ENCODE results near the gene GALNT10. TPM values are rescaled to one million over a fixed set of nuclear protein-coding genes. Genes with fewer than 3 reads are reported as not detected.

The GALNT10 gene
- total RNA-seq, 1 experiment from 2014 or later = 18.6 TPM

DNA sequence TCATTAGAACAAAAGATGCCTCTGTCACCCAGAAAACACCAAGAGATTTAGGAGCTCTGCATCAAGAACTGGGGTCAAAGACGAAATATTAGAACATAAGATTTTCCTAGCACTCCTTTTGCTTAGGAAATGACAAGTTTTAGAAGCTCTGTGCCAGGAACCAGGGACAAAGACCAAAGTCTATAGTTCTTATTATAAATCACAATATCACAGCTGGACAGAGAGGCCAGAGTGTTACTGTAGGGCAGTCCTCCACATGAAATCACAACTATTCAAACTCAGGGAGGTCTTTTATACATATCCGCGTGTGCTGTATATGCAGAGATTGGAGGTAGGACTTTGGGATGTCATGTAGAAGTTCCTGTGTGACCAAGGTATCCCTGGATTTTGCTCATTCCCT lies 138.5 kb downstream of the GALNT10 start:
- H3K9me3 ChIP-seq (replicated peaks) = no peaks in the 10 kb centered on the region
- H3K27ac ChIP-seq = no peak overlapping the region
- H3K4me3 ChIP-seq = no peak overlapping the region
- no peak for DNase-seq
- H3K27me3 ChIP-seq = no peaks in the 10 kb centered on the region
- peaks cover 2% of the 10 kb centered on the region; the same call in 1 of the 2 replicates for H3K4me1 ChIP-seq
- H3K36me3 ChIP-seq = no peaks in the 10 kb centered on the region

DNA sequence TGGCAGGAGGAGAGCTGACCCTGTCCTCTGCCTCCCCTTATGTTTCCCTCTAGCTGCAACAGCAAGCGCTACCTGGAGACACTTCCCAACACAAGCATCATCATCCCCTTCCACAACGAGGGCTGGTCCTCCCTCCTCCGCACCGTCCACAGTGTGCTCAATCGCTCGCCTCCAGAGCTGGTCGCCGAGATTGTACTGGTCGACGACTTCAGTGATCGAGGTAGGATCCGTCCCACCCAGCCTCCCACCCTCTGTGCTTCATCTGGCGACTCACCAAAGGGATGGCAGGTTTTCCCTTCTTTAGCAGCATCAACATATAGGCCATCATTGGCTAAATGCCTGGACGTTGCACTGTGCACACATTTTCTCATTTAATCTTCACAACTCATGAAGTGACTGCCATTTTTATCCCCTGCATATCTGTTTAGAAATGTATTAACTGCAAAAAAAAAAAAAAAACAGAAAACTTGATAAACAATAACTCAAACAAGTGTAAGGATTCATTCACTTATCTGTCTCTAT lies 139.0 kb downstream of the GALNT10 start:
- Histone ChIP-seq H3K27ac (no peak overlapping the region), H3K36me3 (no peaks in the 10 kb centered on the region), H3K4me3 (no peak overlapping the region), H3K9me3 (replicated peaks) (no peaks in the 10 kb centered on the region), H3K27me3 (no peaks in the 10 kb centered on the region), H3K4me1 (peaks cover 7% of the 10 kb centered on the region)
- no peak for DNase-seq

GRCh38 chr5:154330097-154330667 lies 139.6 kb downstream of the GALNT10 start:
- Histone ChIP-seq H3K27me3 (no peaks in the 10 kb centered on the region), H3K9me3 (replicated peaks) (no peaks in the 10 kb centered on the region), H3K4me1 (peaks cover 13% of the 10 kb centered on the region), H3K4me3 (no peak overlapping the region), H3K36me3 (no peaks in the 10 kb centered on the region), H3K27ac (no peak overlapping the region)
- no peak for DNase-seq

- Histone ChIP-seq H3K27me3 (no peaks in the 10 kb centered on the region), H3K4me3 (no peak overlapping the region), H3K4me1 (peaks cover 13% of the 10 kb centered on the region), H3K27ac (no peak overlapping the region), H3K9me3 (replicated peaks) (no peaks in the 10 kb centered on the region), H3K36me3 (no peaks in the 10 kb centered on the region)
- DNase-seq = no peak
Observed at GRCh38 chr5:154331232-154331631, 140.7 kb downstream of the GALNT10 start.

DNA sequence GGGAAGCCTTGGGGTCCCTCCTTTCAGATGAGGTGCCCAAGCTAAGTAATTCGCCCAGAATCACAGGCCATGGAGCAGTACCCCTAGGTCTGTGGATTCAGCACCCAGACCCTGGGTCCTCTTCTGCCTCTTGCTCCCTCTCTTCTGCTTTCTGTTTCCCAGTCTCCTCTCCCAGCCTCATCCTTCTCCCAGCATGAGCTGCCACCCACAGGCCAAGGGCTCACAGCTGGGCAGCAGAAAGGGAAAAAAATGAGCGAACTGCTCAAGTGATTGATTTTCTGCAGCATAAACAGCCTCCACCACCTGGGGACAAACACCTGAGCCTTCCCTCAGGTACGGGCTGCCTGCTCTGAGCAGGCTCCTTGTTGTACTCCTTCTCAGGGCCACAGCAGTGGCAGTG lies 141.4 kb downstream of the GALNT10 start:
- Histone ChIP-seq H3K4me3 (no peak overlapping the region), H3K27ac (no peak overlapping the region), H3K27me3 (no peaks in the 10 kb centered on the region), H3K9me3 (replicated peaks) (no peaks in the 10 kb centered on the region), H3K36me3 (no peaks in the 10 kb centered on the region), H3K4me1 (peaks cover 13% of the 10 kb centered on the region)
- DNase-seq = no peak

DNA sequence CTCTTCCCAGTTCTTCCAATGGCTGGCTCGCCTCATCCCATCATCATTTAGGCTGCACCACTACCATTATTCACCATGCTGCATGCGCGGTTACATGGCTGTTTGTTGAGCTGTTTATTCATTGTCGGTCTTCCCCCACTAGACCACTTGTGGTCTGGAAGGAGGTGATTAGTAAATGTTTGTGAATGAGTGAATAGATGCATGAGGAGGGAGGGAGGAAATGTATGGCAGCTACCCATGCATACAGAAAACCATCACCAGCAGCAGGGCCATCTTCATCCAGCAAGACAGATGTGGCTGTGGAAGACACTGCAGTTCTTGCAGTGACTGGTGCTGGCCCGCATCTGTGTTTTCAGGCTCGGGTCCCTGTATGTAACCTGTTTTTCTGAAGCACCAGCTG lies 141.9 kb downstream of the GALNT10 start:
- Histone ChIP-seq H3K27ac (no peak overlapping the region), H3K36me3 (no peaks in the 10 kb centered on the region), H3K9me3 (replicated peaks) (no peaks in the 10 kb centered on the region), H3K27me3 (no peaks in the 10 kb centered on the region), H3K4me1 (peaks cover 13% of the 10 kb centered on the region), H3K4me3 (no peak overlapping the region)
- DNase-seq = no peak

DNA sequence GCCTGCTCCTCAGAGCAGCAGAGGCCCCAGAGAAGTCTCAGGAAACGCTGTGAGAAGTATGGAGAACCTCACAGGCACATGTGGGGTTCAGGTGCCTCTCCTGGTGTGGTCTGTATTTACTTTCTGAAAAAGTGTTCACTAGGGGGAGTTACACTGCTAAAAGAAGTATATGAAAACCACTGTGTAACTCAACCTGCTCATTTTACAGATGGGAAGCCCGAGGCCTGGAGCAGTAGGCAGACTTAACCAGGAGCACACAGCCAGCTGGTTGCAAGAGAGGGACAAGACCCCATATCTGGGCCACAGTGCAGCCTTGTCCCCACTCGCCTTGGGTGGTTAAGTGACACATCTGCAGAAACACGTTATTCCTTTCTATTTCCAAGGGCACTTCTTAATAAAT lies 142.5 kb downstream of the GALNT10 start:
- H3K27ac ChIP-seq = no peak overlapping the region
- H3K9me3 ChIP-seq (replicated peaks) = no peaks in the 10 kb centered on the region
- DNase-seq = no peak
- H3K27me3 ChIP-seq = no peaks in the 10 kb centered on the region
- H3K4me3 ChIP-seq = no peak overlapping the region
- H3K4me1 ChIP-seq = peaks cover 13% of the 10 kb centered on the region
- H3K36me3 ChIP-seq = no peaks in the 10 kb centered on the region

GRCh38 chr5:154334406-154335064 lies 144.0 kb downstream of the GALNT10 start:
- Histone ChIP-seq H3K36me3 (no peaks in the 10 kb centered on the region), H3K4me1 (peaks cover 13% of the 10 kb centered on the region), H3K27me3 (no peaks in the 10 kb centered on the region), H3K9me3 (replicated peaks) (no peaks in the 10 kb centered on the region), H3K4me3 (no peak overlapping the region), H3K27ac (no peak overlapping the region)
- DNase-seq = peak; percentile 12 to 42

GRCh38 chr5:154335065-154335448 lies 144.5 kb downstream of the GALNT10 start:
- Histone ChIP-seq H3K9me3 (replicated peaks) (no peaks in the 10 kb centered on the region), H3K36me3 (no peaks in the 10 kb centered on the region), H3K27me3 (no peaks in the 10 kb centered on the region), H3K27ac (no peak overlapping the region), H3K4me1 (peaks cover 13% of the 10 kb centered on the region), H3K4me3 (no peak overlapping the region)
- no peak for DNase-seq

DNA sequence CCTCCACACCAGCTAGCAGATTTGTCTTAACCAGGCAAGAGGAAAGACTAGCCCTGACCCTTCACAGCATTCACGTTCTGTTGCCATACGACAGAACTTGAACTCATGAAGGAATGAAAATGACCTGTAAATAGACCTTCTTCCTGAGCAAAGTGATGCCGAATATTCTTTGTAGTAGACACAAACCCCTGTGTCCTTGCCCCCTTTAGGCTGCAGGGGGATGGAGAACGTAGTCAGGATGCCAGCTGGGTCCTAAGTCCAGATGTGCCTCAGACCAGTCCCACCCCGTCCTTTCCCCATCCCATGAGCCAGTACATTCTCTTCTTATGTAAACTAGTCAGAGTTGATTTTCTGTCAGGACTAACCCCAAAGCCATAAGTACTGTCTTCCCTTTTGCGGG lies 151.1 kb downstream of the GALNT10 start:
- DNase-seq = no peak
- Histone ChIP-seq H3K9me3 (replicated peaks) (no peaks in the 10 kb centered on the region), H3K27me3 (no peaks in the 10 kb centered on the region), H3K27ac (no peak overlapping the region), H3K36me3 (peaks cover 3% of the 10 kb centered on the region; the same call in 1 of the 2 replicates), H3K4me3 (no peak overlapping the region), H3K4me1 (no peaks in the 10 kb centered on the region)

GRCh38 chr5:154342211-154342610 lies 151.7 kb downstream of the GALNT10 start:
- Histone ChIP-seq H3K27me3 (no peaks in the 10 kb centered on the region), H3K9me3 (replicated peaks) (no peaks in the 10 kb centered on the region), H3K27ac (no peak overlapping the region), H3K4me3 (no peak overlapping the region), H3K36me3 (peaks cover 3% of the 10 kb centered on the region; the same call in 1 of the 2 replicates), H3K4me1 (no peaks in the 10 kb centered on the region)
- DNase-seq = no peak

- no peak overlapping the region for H3K4me3 ChIP-seq
- H3K4me1 ChIP-seq = no peaks in the 10 kb centered on the region
- no peak for DNase-seq
- H3K9me3 ChIP-seq (replicated peaks) = no peaks in the 10 kb centered on the region
- no peak overlapping the region for H3K27ac ChIP-seq
- H3K27me3 ChIP-seq = no peaks in the 10 kb centered on the region
- peaks cover 3% of the 10 kb centered on the region; the same call in 1 of the 2 replicates for H3K36me3 ChIP-seq
Observed at GRCh38 chr5:154342963-154343362, 152.4 kb downstream of the GALNT10 start.

GRCh38 chr5:154344461-154344860 lies 153.9 kb downstream of the GALNT10 start:
- H3K36me3 ChIP-seq = peaks cover 3% of the 10 kb centered on the region; the same call in 1 of the 2 replicates

GRCh38 chr5:154345255-154345952 lies 154.9 kb downstream of the GALNT10 start:
- no peaks in the 10 kb centered on the region for H3K9me3 ChIP-seq (replicated peaks)
- no peak overlapping the region for H3K27ac ChIP-seq
- H3K27me3 ChIP-seq = no peaks in the 10 kb centered on the region
- H3K4me1 ChIP-seq = peaks cover 2% of the 10 kb centered on the region; the same call in 1 of the 2 replicates
- no peak overlapping the region for H3K4me3 ChIP-seq
- H3K36me3 ChIP-seq = peaks cover 3% of the 10 kb centered on the region; the same call in 1 of the 2 replicates
- DNase-seq = no peak

More at GRCh38 chr5:154344461-154344860, 153.9 kb downstream of the GALNT10 start:
- no peaks in the 10 kb centered on the region for H3K27me3 ChIP-seq
- H3K9me3 ChIP-seq (replicated peaks) = no peaks in the 10 kb centered on the region
- no peak overlapping the region for H3K27ac ChIP-seq
- H3K4me1 ChIP-seq = no peaks in the 10 kb centered on the region
- DNase-seq = no peak
- no peak overlapping the region for H3K4me3 ChIP-seq

- Histone ChIP-seq H3K4me1 (peaks cover 2% of the 10 kb centered on the region; the same call in 1 of the 2 replicates), H3K4me3 (no peak overlapping the region), H3K9me3 (replicated peaks) (no peaks in the 10 kb centered on the region), H3K27ac (no peak overlapping the region), H3K27me3 (no peaks in the 10 kb centered on the region), H3K36me3 (no peaks in the 10 kb centered on the region)
- no peak for DNase-seq
Observed at GRCh38 chr5:154346427-154346826, 155.9 kb downstream of the GALNT10 start.
